ENCODE measurements around the gene NTRK3. TPM values are rescaled to one million over a fixed set of nuclear protein-coding genes. Genes with fewer than 3 reads are reported as not detected.
"Not testable (repeated sequence)": the region's sequence is repeated elsewhere in the genome, so short reads cannot be mapped to it uniquely, and the experiment has no call there.

The NTRK3 gene
- total RNA-seq, 4 donors from 2014 or later: 0.35 to 5.8 (median 3.0) TPM

GRCh38 chr15:88077296-88078020 lies 179.1 kb downstream of the NTRK3 start:
- Histone ChIP-seq H3K36me3 (no peaks in the 10 kb centered on the region), H3K9me3 (no peaks in the 10 kb centered on the region), H3K27me3 (no peaks in the 10 kb centered on the region), H3K4me1 (no peaks in the 10 kb centered on the region), H3K4me3 (no peak overlapping the region), H3K27ac (no peak overlapping the region)
- no peak for DNase-seq
- no peak for TF ChIP-seq POLR2A (IDR thresholded peaks at IDR 0.05)
- no peak for TF ChIP-seq CTCF (IDR thresholded peaks at IDR 0.05)

GRCh38 chr15:88076328-88076727 lies 180.2 kb downstream of the NTRK3 start:
- no peak for TF ChIP-seq CTCF (IDR thresholded peaks at IDR 0.05)
- TF ChIP-seq POLR2A (IDR thresholded peaks at IDR 0.05): no peak

GRCh38 chr15:88075102-88075501 lies 181.4 kb downstream of the NTRK3 start:
- no peaks in the 10 kb centered on the region for H3K27me3 ChIP-seq
- no peaks in the 10 kb centered on the region for H3K36me3 ChIP-seq
- H3K4me1 ChIP-seq: no peaks in the 10 kb centered on the region
- no peak overlapping the region for H3K27ac ChIP-seq
- no peak for DNase-seq
- H3K4me3 ChIP-seq: no peak overlapping the region
- no peaks in the 10 kb centered on the region for H3K9me3 ChIP-seq
- no peak for TF ChIP-seq POLR2A (IDR thresholded peaks at IDR 0.05)

More at GRCh38 chr15:88076328-88076727, 180.2 kb downstream of the NTRK3 start:
- H3K4me3 ChIP-seq: no peak overlapping the region
- no peaks in the 10 kb centered on the region for H3K27me3 ChIP-seq
- H3K36me3 ChIP-seq: no peaks in the 10 kb centered on the region
- no peak for DNase-seq
- H3K27ac ChIP-seq: no peak overlapping the region
- no peaks in the 10 kb centered on the region for H3K9me3 ChIP-seq
- H3K4me1 ChIP-seq: no peaks in the 10 kb centered on the region

- no peak overlapping the region for H3K27ac ChIP-seq
- no peak for DNase-seq
- H3K4me1 ChIP-seq: no peaks in the 10 kb centered on the region
- H3K4me3 ChIP-seq: no peak overlapping the region
- no peaks in the 10 kb centered on the region for H3K9me3 ChIP-seq
- TF ChIP-seq CTCF (IDR thresholded peaks at IDR 0.05): no peak
- TF ChIP-seq POLR2A (IDR thresholded peaks at IDR 0.05): no peak
- no peaks in the 10 kb centered on the region for H3K27me3 ChIP-seq
- no peaks in the 10 kb centered on the region for H3K36me3 ChIP-seq
These were observed 182.2 kb downstream of the NTRK3 start for GRCh38 chr15:88074386-88074785.

GRCh38 chr15:88073391-88073691 lies 183.2 kb downstream of the NTRK3 start:
- DNase-seq: no peak
- Histone ChIP-seq H3K4me1 (no peaks in the 10 kb centered on the region), H3K36me3 (no peaks in the 10 kb centered on the region), H3K27me3 (no peaks in the 10 kb centered on the region), H3K27ac (no peak overlapping the region), H3K9me3 (no peaks in the 10 kb centered on the region), H3K4me3 (no peak overlapping the region)
- TF ChIP-seq POLR2A (IDR thresholded peaks at IDR 0.05): no peak
- TF ChIP-seq CTCF (IDR thresholded peaks at IDR 0.05): no peak

- H3K36me3 ChIP-seq: no peaks in the 10 kb centered on the region
- DNase-seq: no peak
- no peak overlapping the region for H3K27ac ChIP-seq
- H3K9me3 ChIP-seq: no peaks in the 10 kb centered on the region
- H3K4me3 ChIP-seq: no peak overlapping the region
- H3K27me3 ChIP-seq: no peaks in the 10 kb centered on the region
- H3K4me1 ChIP-seq: no peaks in the 10 kb centered on the region
- TF ChIP-seq CTCF (IDR thresholded peaks at IDR 0.05): no peak
- TF ChIP-seq POLR2A (IDR thresholded peaks at IDR 0.05): no peak
These were observed 183.7 kb downstream of the NTRK3 start for GRCh38 chr15:88072598-88073390.

- not testable (repeated sequence) for H3K27me3 ChIP-seq, H3K36me3 ChIP-seq, H3K9me3 ChIP-seq, H3K4me1 ChIP-seq, H3K27ac ChIP-seq, DNase-seq, H3K4me3 ChIP-seq
These were observed 184.4 kb downstream of the NTRK3 start for GRCh38 chr15:88072133-88072532.
